OCI-LY3 (cell line): Measurements from ENCODE around the gene ARHGEF16.

Experiments used
- EZH2phosphoT487 ChIP-seq: fragments of 200-600 bp; shearing (Covaris generic); IDR thresholded peaks from 2 replicates; pipeline ENCODE4 v1.6.1; 2018; ENCODE audit warnings: antibody characterized with exemption, mixed run types, low read depth
- TF ChIP-seq, protein P1 (sequence below): fragments of 200-600, 300-600 bp; sonication (generic); IDR thresholded peaks from 2 replicates; pipeline ENCODE4 v1.5.1; 2014; ENCODE audit warnings: antibody characterized with exemption, low read length, low read depth

DNA sequence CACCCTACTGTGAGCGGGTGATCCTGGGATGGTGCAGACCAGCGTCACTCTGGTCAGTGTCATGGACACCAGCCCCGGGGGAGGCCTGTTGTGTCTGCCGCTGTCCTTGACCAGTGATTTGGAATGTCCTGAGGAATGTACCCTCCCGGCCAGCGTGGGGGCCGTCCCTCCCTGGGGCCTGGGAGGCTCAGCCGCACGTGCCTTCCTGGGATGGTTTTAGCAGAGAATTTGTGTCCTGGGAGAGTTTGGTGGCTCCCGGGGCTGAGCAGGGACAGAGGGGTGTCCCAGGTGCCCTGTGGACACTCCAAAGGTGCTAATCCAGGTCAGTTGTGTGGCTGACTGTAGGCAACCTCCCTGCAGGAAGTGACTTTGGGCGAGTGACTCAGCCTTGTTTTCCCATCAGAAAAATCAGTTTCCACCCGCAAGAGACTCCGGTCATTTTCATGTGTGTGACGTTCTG is 6.2 kb downstream of the ARHGEF16 start:
- TF ChIP-seq, protein P1, sequence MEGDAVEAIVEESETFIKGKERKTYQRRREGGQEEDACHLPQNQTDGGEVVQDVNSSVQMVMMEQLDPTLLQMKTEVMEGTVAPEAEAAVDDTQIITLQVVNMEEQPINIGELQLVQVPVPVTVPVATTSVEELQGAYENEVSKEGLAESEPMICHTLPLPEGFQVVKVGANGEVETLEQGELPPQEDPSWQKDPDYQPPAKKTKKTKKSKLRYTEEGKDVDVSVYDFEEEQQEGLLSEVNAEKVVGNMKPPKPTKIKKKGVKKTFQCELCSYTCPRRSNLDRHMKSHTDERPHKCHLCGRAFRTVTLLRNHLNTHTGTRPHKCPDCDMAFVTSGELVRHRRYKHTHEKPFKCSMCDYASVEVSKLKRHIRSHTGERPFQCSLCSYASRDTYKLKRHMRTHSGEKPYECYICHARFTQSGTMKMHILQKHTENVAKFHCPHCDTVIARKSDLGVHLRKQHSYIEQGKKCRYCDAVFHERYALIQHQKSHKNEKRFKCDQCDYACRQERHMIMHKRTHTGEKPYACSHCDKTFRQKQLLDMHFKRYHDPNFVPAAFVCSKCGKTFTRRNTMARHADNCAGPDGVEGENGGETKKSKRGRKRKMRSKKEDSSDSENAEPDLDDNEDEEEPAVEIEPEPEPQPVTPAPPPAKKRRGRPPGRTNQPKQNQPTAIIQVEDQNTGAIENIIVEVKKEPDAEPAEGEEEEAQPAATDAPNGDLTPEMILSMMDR: no peak
- TF ChIP-seq EZH2phosphoT487: no peak
